Adipocyte (in vitro differentiated cells): ENCODE data around the gene RRP1B.
"Not testable (repeated sequence)": the region's sequence is repeated elsewhere in the genome, so short reads cannot be mapped to it uniquely, and the experiment has no call there.

Experiments used
- DNase-seq: peaks from one replicate; pipeline ENCODE4 v3.0.0-alpha.2; 2015; ENCODE audit warnings: low read depth
- H3K27me3 ChIP-seq: replicated peaks from 2 replicates; pipeline ENCODE4 v1.7.0; 2013; ENCODE audit warnings: mild to moderate bottlenecking, low read length, moderate library complexity; ENCODE audit not compliant: control insufficient read depth, insufficient read depth
- H3K36me3 ChIP-seq: 2 replicates; pipeline ENCODE4 v1.7.0; 2013; ENCODE audit warnings: low read length, mild to moderate bottlenecking, moderate library complexity; ENCODE audit not compliant: control insufficient read depth, insufficient read depth, severe bottlenecking
- H3K4me1 ChIP-seq: 2 replicates; pipeline ENCODE4 v1.7.0; 2013; ENCODE audit warnings: mild to moderate bottlenecking, low read length, moderate library complexity; ENCODE audit not compliant: control insufficient read depth, insufficient read depth
- H3K4me3 ChIP-seq: 2 replicates; pipeline ENCODE4 v1.7.0; 2013; ENCODE audit warnings: mild to moderate bottlenecking, low read length, moderate library complexity
- H3K9ac ChIP-seq: 2 replicates; pipeline ENCODE4 v1.7.0; 2013; ENCODE audit warnings: mild to moderate bottlenecking, low read length, moderate library complexity
- H3K9me3 ChIP-seq: 2 replicates; pipeline ENCODE4 v1.7.0; 2013; ENCODE audit warnings: mild to moderate bottlenecking, low read length, moderate library complexity; ENCODE audit not compliant: control insufficient read depth

The RRP1B gene

DNA sequence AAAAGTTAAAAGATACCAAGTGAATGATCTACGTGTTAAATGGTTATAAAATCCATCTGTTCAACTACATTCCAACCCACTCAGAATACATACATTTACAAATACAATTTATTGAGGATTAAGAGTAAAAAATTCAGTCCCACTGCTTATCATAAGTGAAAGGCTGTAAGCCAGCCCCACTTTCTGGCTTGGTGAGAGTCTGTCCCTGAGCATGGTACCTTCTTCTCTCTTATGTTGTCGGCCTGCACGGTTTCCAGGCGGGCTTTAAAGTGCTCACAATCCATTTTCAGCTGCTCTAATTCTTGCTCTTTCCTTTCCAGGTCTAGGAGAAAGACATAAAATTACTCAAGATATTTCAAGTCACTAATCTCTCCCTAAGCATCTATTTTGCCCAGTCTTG is 15.3 kb upstream of the RRP1B start:
- Histone ChIP-seq H3K9me3 (no peaks in the 10 kb centered on the region), H3K4me1 (peaks cover 31% of the 10 kb centered on the region), H3K9ac (no peak overlapping the region), H3K4me3 (no peak overlapping the region), H3K36me3 (no peaks in the 10 kb centered on the region), H3K27me3 (no peaks in the 10 kb centered on the region)
- no peak for DNase-seq

GRCh38 chr21:43644609-43645008 is 14.8 kb upstream of the RRP1B start:
- Histone ChIP-seq H3K9ac (peak overlapping the region; percentile 7), H3K9me3 (no peaks in the 10 kb centered on the region), H3K4me3 (no peak overlapping the region), H3K27me3 (no peaks in the 10 kb centered on the region), H3K36me3 (no peaks in the 10 kb centered on the region), H3K4me1 (peaks cover 26% of the 10 kb centered on the region)
- peak; percentile 52 for DNase-seq

DNA sequence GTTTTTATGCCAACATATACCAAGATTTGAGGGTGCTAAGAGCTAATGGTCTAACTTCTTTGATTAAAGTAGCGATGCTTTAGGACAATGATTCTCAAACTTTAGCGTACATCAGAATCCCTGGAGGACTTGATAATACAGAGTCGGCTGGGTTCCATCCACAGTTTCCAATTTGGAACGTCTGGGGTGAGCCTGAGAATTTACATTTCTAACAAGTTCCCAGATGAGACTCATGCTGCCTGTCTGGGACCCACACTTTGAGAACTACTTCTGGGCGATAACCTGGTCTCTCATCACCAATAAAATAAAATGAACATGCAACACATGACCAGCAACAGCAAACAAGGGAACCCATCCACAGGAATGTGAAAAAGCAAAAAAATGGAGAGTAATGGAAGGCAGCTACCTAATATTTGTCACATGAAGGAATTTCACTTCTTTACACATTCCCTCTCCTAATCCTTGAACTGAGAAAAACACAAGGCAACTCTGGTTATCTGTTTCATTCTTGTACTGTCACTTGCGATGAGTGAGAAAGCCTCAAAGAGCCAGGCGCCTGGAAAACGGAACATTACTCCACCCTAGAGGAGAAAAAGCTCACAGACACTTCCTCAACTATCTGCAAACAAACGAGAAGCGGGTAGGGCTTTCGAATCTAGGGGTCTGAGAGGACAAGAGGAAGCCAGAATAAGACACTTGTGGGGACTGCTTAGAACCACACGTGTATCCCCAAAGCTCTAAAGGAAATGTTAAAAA is 14.0 kb upstream of the RRP1B start:
- Histone ChIP-seq H3K27me3 (no peaks in the 10 kb centered on the region), H3K36me3 (no peaks in the 10 kb centered on the region), H3K4me3 (peak overlapping the region; percentile 56), H3K4me1 (peaks cover 19% of the 10 kb centered on the region), H3K9me3 (no peaks in the 10 kb centered on the region), H3K9ac (peak overlapping the region; percentile 69)
- DNase-seq = peak; percentile 82

- no peaks in the 10 kb centered on the region for H3K36me3 ChIP-seq
- peak overlapping the region; percentile 69 for H3K9ac ChIP-seq
- no peaks in the 10 kb centered on the region for H3K9me3 ChIP-seq
- peak overlapping the region; percentile 56 for H3K4me3 ChIP-seq
- no peak for DNase-seq
- peaks cover 16% of the 10 kb centered on the region for H3K4me1 ChIP-seq
- H3K27me3 ChIP-seq = no peaks in the 10 kb centered on the region
These were observed 13.4 kb upstream of the RRP1B start for GRCh38 chr21:43645976-43646375.

DNA sequence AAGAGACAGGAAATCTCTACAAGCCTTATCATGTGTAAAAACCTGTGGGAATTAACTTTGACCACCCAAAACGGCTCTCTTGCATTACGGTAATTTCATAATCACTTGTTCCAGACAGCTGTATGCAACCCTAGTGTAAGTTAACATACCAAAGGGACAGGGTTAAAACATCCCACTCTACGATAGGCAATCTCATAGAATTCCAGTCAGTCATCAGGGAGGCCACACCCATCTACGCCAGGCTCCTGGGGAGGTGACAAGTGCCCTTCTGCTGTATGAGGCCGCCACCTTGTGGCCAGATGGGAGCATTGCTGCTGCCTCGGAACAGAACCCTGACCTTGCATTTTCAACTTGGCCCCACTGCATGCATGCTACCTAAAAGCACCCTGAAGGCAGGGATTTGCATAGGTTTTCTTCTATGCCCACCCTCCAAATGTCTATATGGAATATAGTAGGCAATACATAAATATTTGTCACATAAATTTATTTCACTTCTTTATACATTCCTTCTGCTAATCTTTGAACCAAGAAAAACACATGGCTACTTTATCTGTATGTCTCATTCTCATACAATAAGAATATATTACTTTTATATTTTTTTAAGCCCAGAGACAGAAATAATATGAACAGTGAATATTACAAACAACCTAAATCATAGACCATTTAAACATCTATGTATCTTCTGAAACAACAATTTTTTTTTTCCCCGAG is 12.7 kb upstream of the RRP1B start:
- H3K9me3 ChIP-seq = no peaks in the 10 kb centered on the region
- DNase-seq = peak; percentile 95
- no peaks in the 10 kb centered on the region for H3K27me3 ChIP-seq
- peak overlapping the region; percentile 6 for H3K4me3 ChIP-seq
- peak overlapping the region; percentile 69 for H3K9ac ChIP-seq
- peaks cover 16% of the 10 kb centered on the region for H3K4me1 ChIP-seq
- no peaks in the 10 kb centered on the region for H3K36me3 ChIP-seq

GRCh38 chr21:43648171-43648570 is 11.2 kb upstream of the RRP1B start:
- DNase-seq = no peak
- H3K27me3 ChIP-seq = no peaks in the 10 kb centered on the region
- H3K4me1 ChIP-seq = peaks cover 16% of the 10 kb centered on the region
- no peaks in the 10 kb centered on the region for H3K36me3 ChIP-seq
- H3K4me3 ChIP-seq = no peak overlapping the region
- no peak overlapping the region for H3K9ac ChIP-seq
- no peaks in the 10 kb centered on the region for H3K9me3 ChIP-seq

DNA sequence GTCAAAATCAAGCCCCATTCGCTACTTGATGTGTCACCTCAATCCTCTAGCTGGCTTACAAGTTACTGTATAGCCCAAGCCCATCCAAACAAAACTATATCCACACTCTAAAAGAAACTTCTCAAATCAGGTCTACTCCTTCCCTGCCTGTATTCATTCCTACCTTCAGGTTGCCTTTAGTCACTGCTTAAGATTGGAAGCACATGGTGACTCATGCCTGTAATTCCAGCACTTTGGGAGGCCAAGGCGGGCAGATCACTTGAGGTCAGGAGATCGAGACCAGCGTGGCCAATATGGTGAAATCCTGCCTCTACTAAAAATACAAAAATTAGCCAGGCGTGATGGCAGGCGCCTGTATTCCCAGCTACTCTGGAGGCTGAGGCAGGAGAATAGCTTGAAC is 7.4 kb upstream of the RRP1B start:
- H3K36me3 ChIP-seq, H3K4me1 ChIP-seq, H3K9ac ChIP-seq, H3K4me3 ChIP-seq, H3K9me3 ChIP-seq, DNase-seq, H3K27me3 ChIP-seq: not testable (repeated sequence)

DNA sequence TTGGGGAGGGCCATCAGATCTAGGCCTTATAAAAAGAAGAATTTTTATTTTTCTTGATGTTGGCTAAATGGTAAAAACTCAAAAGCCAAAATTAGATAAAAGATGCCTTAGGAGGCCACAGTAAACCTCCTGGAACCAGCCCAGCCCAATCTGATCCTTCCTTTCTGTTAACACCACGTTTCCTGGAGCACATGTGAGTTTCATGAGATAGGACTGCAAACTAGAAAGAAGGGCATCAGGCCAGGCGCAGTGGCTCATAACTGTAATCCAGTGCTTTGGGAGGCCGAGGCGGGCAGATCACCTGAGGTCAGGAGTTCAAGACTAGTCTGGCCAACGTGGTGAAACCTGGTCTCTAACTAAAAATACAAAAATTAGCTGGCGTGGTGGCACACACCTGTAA is 6.7 kb upstream of the RRP1B start:
- Histone ChIP-seq H3K4me1 (peaks cover 4% of the 10 kb centered on the region), H3K4me3 (no peak overlapping the region), H3K9me3 (no peaks in the 10 kb centered on the region), H3K9ac (no peak overlapping the region), H3K36me3 (no peaks in the 10 kb centered on the region), H3K27me3 (no peaks in the 10 kb centered on the region)
- DNase-seq = no peak

GRCh38 chr21:43653626-43654025 is 5.7 kb upstream of the RRP1B start:
- H3K9me3 ChIP-seq = no peaks in the 10 kb centered on the region
- no peak overlapping the region for H3K9ac ChIP-seq
- no peak overlapping the region for H3K4me3 ChIP-seq
- H3K4me1 ChIP-seq = peaks cover 4% of the 10 kb centered on the region
- no peak for DNase-seq
- no peaks in the 10 kb centered on the region for H3K36me3 ChIP-seq
- no peaks in the 10 kb centered on the region for H3K27me3 ChIP-seq

DNA sequence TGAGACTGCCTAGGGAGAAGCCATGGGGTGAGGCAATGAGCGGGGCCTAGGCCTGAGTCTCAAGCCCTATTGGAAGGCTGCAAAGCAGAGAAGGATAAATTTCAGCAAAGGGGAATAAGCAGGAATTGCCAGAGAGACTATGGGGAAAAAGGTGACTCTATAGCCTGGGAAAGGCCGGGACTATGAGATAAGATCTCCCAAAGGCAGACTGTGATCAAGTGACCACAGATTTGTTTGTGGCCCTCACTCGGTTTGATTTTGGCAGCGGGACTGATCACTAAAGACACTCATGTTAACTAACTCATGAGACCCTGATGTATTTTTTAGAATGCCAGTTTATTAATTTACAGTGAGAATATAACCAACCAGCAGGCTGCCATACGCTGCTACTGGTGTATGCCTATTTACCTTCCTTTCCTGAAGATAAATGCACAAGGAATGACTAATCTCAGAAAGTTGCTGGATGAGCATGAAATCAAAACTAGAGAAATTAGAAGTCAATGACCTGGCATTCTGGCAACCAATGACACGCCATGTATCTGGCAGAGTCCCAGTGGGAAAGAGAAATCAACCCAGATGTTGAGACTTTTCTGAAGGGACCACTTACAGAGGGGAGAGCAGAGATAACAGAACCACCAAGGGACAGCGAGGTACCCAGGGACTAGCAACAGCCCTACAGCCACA is 4.4 kb upstream of the RRP1B start:
- no peak overlapping the region for H3K4me3 ChIP-seq
- no peak for DNase-seq
- H3K4me1 ChIP-seq = peaks cover 7% of the 10 kb centered on the region
- H3K9me3 ChIP-seq = no peaks in the 10 kb centered on the region
- no peaks in the 10 kb centered on the region for H3K27me3 ChIP-seq
- no peaks in the 10 kb centered on the region for H3K36me3 ChIP-seq
- no peak overlapping the region for H3K9ac ChIP-seq

GRCh38 chr21:43657355-43658087 is 1.8 kb upstream of the RRP1B start:
- no peak overlapping the region for H3K4me3 ChIP-seq
- no peaks in the 10 kb centered on the region for H3K27me3 ChIP-seq
- H3K36me3 ChIP-seq = peaks cover 5% of the 10 kb centered on the region
- no peak overlapping the region for H3K9ac ChIP-seq
- no peak for DNase-seq
- H3K9me3 ChIP-seq = no peaks in the 10 kb centered on the region
- peaks cover 20% of the 10 kb centered on the region for H3K4me1 ChIP-seq
